IPS-NIHi7 (cell line): ENCODE measurements around the gene CASS4.
"Not testable (repeated sequence)": the region's sequence is repeated elsewhere in the genome, so short reads cannot be mapped to it uniquely, and the experiment has no call there.

Experiments used
- DNase-seq: peaks from one replicate; pipeline ENCODE4 v3.0.0; 2012; ENCODE audit warnings: mixed read lengths; ENCODE audit errors: extremely low spot score

The CASS4 gene, protein sequence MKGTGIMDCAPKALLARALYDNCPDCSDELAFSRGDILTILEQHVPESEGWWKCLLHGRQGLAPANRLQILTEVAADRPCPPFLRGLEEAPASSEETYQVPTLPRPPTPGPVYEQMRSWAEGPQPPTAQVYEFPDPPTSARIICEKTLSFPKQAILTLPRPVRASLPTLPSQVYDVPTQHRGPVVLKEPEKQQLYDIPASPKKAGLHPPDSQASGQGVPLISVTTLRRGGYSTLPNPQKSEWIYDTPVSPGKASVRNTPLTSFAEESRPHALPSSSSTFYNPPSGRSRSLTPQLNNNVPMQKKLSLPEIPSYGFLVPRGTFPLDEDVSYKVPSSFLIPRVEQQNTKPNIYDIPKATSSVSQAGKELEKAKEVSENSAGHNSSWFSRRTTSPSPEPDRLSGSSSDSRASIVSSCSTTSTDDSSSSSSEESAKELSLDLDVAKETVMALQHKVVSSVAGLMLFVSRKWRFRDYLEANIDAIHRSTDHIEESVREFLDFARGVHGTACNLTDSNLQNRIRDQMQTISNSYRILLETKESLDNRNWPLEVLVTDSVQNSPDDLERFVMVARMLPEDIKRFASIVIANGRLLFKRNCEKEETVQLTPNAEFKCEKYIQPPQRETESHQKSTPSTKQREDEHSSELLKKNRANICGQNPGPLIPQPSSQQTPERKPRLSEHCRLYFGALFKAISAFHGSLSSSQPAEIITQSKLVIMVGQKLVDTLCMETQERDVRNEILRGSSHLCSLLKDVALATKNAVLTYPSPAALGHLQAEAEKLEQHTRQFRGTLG

DNA sequence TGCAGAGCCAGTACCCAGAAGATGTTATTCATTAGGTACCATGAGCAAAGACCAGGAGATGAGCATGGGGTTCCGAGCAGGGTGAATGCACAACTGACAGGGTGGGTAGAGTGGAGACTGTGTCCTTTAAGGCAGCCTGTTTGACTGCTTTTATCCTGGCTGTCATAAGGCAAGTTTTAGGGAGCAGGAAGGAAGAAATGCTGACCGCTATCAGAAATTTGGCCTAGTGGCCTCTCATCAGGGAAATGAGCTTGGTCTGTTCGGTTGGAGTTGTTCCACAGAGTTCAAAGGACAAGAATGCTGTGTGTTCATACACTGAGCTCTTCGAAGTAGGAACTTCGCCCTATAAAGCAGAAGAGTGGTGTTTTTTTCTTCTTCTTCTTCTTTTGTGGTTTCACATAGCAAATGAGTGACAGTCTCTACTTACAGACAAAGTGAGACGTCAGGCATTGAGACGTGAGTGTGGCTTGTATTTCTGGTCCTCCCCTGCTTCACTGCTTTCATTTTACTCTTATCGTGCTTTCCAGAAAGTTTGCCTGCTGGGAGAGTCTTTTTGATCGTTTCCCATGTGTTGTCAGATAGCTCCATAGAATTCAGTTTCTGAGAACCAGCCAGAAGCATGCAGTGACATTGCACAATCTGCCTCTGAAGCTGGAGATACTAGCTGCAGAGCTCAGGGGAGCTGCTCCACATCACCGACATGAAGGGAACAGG, at the start of gene CASS4:
CASS4 (plus strand) TSS at position 502 of the 714 bp plus-strand sequence; CDS start at position 701, 199 bp downstream.
- no peak for DNase-seq

DNA sequence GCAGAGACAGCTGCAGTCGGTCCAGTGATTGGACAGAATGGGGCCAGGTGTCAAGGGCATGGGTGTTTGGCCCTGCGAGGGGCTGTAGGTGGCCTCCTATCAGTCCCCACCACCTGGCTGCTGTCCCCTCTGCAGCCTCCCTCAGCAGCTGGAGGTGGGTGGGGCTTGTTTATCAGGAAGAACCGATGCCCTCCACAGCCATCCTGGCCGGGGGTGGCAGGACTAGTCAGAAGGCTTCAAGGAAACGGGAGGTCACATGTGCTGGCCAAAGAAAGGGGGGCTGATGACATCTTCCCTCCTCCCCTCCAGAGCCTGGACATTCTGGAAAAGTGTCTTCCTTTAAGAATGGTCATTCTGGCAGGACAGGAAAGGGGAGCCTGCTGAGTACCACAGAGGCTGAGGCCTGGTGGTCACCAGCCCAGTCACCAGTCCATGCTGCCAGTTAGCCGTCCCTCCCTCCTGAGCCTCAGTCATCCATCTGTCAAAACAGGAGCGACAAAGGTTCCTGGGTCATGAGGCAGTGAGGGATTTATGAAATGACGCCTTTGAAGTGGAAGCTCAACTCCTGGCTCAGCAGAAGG, 49.1 kb upstream of the CASS4 start:
- DNase-seq = no peak

DNA sequence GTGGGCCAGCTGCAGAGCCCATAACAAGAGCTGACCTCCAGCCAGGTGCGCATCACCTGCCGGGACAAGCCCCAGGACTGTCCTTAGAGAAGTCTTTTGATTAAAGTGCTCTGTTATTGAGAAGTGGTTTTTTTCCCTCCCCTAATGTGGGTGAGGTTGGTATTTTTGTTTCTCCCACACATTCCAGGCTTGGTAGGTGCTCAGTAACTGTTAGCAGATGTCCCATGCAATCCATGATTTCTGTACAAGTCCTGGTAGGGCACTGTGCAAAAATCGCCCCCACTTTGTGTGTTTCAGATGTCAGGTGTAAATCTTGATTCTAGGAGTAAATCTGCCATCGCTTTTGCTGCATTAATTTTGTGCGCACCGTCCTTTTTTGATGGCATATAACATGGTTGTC, 48.6 kb upstream of the CASS4 start:
- DNase-seq = no peak

DNA sequence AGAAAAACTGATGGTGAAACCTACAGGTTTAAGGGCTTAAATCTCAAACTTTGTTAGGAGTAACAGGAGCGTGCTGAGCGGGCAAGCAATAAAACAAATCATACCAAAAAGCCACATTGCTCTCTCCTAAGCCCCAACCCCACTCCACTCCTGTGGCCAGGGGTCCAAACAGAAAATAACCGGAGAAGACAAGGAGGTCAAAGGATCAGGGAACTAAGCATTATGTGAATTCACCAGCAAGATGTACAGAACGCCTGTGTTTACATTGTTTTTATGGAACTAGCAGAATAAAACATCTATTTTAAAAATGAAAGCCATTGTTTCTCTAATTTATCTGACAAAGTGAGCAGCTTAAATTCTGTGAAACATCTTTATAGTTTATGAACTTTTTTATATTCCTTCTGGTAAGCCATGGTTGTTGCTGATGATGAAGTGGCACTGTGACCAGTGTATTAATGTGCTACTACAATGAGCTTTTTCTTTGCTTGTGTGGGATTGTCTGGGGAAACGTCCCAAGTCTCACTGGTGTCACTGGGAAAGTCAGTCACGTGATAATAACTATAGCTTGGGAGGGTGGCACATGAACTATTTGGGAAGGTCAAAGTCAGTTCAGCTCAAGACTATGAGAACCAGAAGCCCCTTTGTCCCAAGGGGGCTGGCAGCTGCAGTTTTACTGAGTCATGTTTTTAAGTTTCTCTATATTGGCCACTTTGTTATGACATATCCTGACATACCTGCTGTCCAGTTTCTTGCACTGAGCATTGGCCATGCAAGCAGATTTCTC, 43.5 kb upstream of the CASS4 start:
- no peak for DNase-seq

DNA sequence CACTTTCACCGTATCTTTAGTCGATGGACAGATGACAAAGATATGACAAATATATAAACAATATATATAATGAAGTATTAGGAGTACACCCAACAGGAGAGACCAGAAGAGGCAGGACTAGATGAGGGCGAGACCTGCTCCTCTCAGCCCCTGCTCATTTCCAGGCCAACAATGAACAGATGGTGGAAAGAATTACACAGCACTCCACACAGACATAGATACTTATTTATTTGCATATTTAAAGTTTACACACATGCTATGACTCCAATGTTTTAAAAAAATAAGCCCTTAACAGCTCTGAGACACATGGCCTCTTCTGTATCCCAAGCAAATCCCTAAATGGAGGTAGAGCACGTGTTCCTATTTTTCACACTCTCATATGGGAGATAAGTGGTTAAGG, 42.9 kb upstream of the CASS4 start:
- no peak for DNase-seq

DNA sequence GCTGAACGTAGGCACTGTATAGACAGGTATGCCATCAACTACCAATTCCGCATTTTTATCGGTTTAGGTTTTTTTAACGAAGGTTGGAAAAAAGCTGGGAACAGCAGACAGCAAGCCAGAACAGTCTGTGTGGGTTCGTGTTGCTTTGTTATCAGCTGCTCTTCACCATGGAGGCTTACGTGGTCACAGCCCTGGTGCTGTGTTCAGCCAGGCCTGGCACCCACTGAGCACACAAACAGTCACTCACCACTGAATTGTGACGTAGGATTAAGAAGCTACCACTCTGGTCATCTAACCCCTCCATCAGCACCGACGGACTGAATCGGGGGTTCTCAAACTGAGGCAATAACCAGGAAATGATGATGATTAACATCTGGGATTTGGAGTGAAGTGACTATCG, 40.1 kb upstream of the CASS4 start:
- DNase-seq = no peak

DNA sequence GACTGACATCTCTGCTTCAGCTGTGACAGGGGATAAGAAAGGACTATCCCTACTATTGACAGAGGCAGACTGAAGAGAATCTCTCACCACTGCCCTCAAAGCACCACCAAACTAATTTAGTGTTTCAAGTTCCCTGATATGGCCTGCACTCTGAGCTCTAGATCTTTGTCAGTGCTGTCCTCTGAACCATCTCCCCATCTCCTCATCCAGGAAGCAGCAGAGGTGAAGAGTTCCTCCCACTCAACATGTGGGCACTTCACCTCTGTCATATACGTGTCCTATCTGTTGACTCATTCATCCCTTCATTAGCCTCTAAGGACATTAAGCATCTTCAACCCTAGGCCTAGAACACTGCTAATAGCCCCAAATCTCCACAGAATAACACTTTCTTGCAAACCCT, 39.2 kb upstream of the CASS4 start:
- no peak for DNase-seq

DNA sequence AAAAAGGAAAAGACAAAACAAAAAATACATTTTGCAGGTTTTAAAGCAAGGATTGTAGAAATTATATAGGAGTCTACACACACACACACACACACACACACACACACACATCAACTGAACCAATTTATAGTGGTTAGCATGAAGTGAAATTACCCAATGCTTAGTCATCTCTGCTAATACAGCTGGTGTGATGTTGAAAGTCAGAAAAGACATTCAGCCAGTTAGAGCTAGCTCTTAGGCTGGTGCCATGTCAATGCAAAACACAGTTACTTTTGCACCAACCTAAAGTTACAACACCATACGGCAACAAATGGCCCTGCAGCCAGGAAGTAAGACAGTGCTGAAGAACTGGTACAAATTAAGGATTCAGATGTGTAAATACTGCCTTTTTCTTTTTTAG, 38.1 kb upstream of the CASS4 start:
- no peak for DNase-seq

DNA sequence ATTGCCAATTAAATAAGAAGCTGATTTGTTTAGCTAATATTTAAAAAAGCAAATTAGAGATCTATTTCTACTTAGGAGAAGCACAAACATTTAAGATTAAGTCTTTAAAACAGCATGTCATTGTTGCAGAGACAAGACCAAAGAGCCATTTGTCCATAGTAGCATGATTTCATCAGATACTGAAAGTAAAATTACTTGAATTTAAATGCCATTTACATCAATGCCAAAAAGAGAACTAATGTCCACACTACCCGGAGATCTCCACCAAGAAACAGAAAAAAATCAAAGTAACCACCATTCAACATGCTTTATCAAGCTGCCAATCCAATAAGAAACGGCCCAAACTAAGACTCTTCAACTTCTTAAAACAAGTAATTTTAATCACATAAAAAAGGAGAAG, 35.7 kb upstream of the CASS4 start:
- no peak for DNase-seq

DNA sequence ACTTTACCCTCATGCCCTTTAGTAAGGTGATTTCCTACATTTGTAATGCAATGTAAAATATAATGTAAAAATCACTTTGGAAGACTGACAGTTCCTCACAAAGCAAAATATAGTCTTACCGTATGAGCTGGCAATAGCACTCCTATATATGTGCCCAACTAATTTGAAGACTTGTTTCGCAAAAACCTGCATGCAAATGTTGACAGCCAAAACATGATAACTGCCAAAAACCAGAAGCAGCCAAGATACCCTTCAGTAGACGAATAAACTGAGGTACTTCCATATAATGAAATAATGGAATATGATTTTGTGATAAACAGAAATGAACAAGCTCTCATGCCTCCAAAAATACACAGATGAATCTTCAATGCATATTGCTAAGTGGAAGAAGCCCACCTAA, 33.7 kb upstream of the CASS4 start:
- DNase-seq = no peak

DNA sequence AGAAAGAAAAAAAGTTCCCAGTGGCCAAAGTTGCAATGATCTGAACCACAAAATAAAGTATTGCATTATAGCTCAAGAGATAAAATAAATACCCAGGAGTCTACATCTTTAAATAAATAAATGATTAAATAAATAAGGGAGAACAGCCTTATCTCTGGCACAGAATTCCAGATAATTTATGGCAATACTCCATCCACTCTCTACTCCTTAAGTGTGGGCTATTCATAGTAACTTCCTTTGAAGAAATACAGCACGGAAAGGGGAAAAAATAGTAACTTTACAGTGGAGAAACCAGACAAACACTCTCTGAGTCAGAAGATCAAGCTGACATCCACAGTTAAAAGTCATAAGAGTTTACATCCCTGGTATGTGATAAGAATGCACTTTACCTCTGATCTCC, 31.7 kb upstream of the CASS4 start:
- DNase-seq = no peak

DNA sequence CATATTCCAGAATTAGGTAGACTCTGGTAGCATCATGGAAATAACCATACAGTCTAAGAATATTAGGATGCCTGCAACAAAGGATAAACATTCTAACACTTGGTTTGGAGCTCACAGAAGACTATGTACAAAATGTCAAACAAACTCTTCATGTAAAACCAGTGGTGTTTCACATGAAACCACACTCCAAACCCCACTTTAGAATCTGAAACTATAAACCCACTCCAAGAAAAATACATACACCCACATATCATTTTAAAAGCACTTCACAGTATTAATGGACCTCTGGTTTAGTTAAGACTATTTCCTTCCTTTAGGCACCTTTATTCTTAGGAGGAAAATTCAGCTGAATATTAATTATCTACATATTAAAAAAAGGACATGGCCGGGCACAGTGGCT, 30.6 kb upstream of the CASS4 start:
- no peak for DNase-seq

DNA sequence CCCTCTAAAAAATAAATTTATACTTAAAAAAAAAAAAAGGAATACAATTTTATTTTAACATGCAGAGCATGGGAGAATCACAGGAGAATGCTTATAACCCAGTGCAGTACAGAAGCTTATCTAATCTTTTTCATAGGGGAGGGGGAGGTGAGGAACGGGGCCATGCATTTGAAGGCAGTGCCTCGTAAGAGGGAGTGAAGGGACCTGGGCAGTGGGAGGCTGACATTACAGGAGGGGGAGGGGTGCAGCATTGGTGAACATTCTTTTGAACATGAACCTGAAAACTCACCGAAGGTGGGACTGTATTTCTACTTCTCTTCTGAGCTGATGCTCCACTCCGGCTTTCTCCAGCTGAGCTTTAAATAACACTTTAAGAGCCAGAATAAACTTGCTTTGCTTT, 29.4 kb upstream of the CASS4 start:
- no peak for DNase-seq

DNA sequence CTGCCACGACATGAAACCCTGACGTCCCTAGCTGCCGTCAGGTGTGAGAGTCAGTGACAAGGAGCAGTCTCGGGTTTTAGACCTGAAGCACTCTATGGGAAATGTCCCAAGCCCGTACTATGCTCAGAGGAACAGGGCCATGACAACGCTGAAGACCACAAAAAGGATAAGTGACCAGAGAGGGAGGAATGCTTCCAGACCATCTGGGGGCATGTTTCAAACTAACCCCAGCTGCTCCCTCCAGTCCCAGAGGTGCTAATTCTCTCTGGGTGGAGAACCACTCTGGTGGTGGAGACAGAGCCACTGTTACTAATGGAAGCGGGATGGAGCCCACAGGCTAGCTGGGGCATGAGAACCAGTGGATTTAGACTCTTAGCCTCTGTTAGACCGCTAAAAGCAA, 28.7 kb upstream of the CASS4 start:
- no peak for DNase-seq

DNA sequence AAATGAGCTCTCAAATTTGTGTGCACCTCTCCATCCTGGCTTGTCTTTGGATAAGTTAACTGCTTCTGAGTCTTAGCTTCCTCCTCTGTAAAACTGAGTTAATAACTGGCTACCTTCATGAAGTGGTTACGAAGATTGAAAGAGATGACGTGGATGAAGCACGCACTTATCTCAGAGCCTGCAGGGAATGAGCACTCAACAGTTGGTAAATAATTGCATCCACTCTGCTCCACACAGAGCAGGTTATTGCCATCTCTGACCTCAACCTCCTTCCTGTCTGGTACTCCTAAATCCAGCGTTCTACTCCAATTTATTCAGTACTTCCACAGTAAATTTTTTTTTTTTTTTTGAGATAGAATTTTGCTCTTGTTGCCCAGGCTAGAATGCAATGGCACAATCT, 26.9 kb upstream of the CASS4 start:
- no peak for DNase-seq

DNA sequence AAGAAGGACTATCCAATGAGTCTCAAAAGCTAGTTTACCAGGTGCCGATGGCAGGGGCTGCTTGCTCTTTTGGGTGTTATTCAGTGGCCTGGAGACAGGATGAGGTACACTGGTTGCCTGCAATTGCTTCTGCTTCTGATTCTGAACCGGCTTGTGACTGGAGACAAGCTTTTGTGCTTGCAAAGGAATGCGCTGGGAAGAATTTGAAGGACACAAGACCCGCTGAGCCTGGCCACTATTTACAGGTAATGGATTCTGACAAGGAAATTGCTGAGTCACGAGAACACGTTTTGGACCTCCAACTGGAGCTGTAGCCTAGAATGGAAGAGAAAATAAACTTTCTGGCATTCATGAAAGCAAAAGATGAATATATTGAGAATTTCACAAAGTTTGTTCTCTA, 25.8 kb upstream of the CASS4 start:
- DNase-seq = no peak

DNA sequence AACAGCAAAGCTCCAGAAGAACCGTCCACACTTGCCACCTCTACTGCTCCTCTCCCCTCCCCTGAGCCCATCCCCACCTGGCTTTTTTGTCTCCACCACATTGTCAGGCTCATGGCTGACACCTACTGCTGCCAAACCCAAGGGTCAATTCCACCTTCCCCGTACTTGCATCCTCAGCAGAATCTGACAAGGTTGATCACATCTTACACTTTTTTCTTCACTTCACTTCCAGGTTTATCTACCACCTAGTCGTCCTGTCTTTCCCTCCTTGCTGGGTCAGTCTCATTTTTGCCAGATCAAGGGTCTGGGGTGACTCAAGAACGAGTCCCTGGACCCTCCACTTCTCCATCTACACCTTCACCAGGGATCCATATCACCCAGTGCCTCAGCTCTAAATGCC, 23.2 kb upstream of the CASS4 start:
- DNase-seq = no peak

DNA sequence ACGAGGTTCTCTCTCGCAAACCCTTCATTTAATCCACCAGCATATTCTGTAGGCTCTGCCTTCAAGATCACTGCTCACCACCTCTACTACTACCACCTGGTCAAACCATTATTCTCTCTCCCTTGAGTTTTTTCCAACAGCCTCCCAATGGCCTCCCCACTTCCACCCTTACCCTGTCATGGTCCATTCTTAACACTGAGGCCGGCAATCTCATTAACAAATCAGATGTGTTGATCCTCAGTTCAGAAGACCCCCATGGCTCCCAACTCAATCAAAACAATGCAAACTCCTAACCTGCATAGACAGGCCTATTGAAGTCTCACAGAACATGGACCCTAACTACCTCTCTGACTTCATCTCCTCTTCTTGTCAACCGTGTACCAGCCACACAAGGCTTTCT, 22.3 kb upstream of the CASS4 start:
- DNase-seq = no peak

DNA sequence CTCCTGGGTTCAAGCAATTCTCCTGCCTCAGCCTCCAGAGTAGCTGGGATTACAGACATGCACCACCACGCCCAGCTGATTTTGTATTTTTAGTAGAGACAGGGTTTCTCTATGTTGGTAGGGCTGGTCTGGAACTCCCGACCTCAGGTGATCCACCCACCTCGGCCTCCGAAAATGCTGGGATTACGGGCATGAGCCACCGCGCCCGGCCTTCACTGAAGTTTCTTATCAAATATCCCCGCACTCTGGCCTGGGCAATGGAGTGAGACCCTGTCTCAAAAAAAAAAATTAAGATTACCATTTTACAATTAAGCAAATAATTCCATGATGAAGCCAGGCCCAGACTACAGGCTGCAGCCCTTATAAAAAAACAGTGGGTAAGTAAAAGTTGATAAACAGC, 21.7 kb upstream of the CASS4 start:
- not testable (repeated sequence) for DNase-seq

DNA sequence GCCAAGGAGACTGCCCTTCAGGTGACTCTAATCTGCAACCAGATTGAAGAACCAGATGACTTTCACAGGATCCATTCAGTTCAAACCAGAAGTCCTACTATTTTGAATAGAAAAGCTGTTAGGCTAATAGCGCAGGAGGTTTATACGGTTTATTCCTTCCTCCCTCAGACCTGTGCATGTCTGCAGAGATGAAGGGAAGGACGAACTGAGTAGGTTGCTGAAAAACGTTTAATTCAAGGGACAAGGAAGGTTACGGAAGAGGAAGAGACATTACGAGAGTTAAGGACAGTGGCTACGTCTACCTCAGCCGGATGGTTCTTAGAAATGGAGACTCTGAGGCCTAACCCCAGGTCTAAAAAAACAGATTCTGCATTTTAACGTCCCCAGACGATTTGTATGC, 21.0 kb upstream of the CASS4 start:
- no peak for DNase-seq

DNA sequence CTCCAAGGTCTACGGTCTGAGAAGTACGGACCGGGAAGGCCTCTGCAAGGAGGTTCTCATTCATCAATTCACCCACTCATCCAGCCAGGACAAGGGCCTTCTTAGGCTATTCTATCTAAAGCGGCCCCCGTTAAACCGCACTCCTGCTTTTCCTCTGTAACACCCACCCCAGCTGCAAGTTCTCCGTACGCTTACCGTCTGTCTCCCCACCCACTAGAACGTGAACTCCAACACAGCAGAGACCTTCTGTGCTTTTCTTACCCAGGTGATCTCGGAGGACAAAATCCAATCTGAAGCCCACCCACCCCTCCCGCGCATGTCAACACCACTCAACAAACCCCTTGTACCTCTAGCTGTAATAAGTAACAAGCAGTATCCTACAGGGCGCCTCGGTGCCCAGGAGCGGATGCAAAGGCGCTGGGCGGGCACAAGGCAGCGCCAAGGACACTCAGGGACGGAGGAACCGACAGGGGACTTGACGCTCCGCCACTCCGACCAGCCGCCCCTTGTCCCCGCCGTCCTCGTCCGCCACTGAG, 20.4 kb upstream of the CASS4 start:
- no peak for DNase-seq
